ENCODE measurements around the gene KCNH3. TPM values are rescaled to one million over a fixed set of nuclear protein-coding genes. Genes with fewer than 3 reads are reported as not detected.

KCNH3 gene
- total RNA-seq, 1 experiment from 2014 or later, result 0.26 TPM

DNA sequence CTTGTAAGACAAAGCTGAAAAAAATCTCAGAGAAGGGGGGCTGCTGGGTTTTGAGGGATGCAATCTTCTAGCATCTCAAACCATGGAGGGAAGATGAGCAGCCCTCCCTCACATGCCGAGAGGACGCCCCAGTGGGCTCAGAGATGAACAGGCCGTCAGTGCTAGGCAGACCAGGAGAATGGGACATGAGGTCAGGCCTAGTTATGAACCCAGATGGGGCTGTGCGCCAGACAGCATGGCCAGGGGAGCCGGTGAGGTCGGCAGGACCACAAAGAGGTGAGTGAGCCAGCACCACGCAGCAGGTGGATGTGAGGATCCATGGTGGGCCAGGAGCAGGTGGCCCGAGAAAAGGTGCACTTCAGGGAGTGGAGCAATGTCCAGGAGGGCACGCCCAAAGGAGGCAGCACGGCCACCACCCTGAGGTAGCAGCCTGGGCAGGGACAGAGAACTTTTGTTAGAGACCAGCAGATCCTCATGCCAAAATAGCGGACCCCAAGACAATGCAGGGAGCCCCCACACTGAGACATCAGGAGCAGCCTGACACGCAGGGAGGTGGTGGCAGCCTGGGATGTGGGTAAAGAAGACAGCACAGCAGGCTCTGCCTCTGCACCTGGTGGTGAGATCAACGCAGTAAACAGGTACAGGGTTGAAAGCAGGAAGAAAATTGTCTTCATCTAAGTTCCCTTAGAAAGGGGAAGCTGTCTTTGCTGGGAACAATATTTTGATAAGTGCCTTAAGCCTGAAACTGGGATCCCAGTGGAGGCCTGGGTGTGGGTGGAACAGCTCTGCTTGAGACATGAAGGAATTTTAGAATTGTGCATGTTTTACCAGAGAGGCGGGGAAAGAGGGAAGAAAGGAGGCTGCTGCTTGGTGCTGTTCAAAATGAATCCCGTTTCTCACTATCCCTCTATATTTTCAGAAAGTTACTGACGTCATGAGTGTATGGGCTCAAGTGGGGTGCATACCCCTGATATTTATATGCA, 46.9 kb downstream of the KCNH3 start:
- Histone ChIP-seq H3K56ac (ENCODE audit: insufficient read length, low read depth, low read length) (no peak overlapping the region), H3K9ac (ENCODE audit: extremely low read depth, insufficient read length, low read length) (no peak overlapping the region), H3K23ac (ENCODE audit: insufficient read length, low read depth, low read length) (no peak overlapping the region), H3K4me1 (ENCODE audit: insufficient read depth, low read length) (no peaks in the 10 kb centered on the region), H2BK12ac (ENCODE audit: insufficient read length, low read depth, low read length) (no peak overlapping the region), H4K8ac (replicated peaks; ENCODE audit: insufficient read length, low read depth, low read length) (no peak overlapping the region), H4K91ac (ENCODE audit: insufficient read length, low read depth, low read length) (no peak overlapping the region), H3K14ac (ENCODE audit: insufficient read depth, low read length) (no peak overlapping the region), H2AFZ (ENCODE audit: low read length) (no peak overlapping the region), H2BK15ac (ENCODE audit: low read depth, low read length) (no peak overlapping the region), H3K4ac (ENCODE audit: low read depth, low read length) (no peak overlapping the region), H3K79me1 (ENCODE audit: insufficient read depth, low read depth, low read length, poor library complexity, severe bottlenecking) (no peaks in the 10 kb centered on the region), H3T11ph (ENCODE audit: low read length) (no peak overlapping the region), H3K9me3 (ENCODE audit: control insufficient read depth, low read depth, low read length) (no peaks in the 10 kb centered on the region), H2AK5ac (ENCODE audit: insufficient read length, low read length) (no peak overlapping the region), H4K20me1 (ENCODE audit: control insufficient read depth, insufficient read depth, insufficient read length) (no peaks in the 10 kb centered on the region), H3K4me2 (ENCODE audit: insufficient read depth, insufficient read length, low read length) (no peak overlapping the region), H3K18ac (ENCODE audit: insufficient read length, low read depth, low read length) (no peak overlapping the region), H2BK120ac (ENCODE audit: low read depth, low read length, poor library complexity, severe bottlenecking) (no peak overlapping the region), H4K5ac (ENCODE audit: insufficient read length, low read depth, low read length) (no peak overlapping the region), H3K23me2 (ENCODE audit: insufficient read length, low read depth, low read length, poor library complexity, severe bottlenecking) (no peaks in the 10 kb centered on the region), H3K27ac (ENCODE audit: insufficient read length, low read depth, low read length) (no peak overlapping the region), H3K27me3 (ENCODE audit: insufficient read depth, low read length) (no peaks in the 10 kb centered on the region), H3K79me2 (ENCODE audit: insufficient read depth, low read length) (no peaks in the 10 kb centered on the region), H2BK5ac (ENCODE audit: insufficient read length, low read length) (no peak overlapping the region), H2BK20ac (ENCODE audit: low read depth, low read length, poor library complexity, severe bottlenecking) (no peak overlapping the region)
- H3K4me1 Mint-ChIP-seq, result peaks cover 4 to 5% of the 10 kb centered on the region in 2 experiments; a peak in 3 of 4 replicates
- no peaks in the 10 kb centered on the region for H3K27me3 Mint-ChIP-seq (ENCODE audit: low read depth)
- H3K9me3 Mint-ChIP-seq, result no peaks in the 10 kb centered on the region
- DNase-seq, result no peak
- peaks cover 4 to 15% (median 6%) of the 10 kb centered on the region in 3 experiments; a peak in 4 of 7 replicates for H3K36me3 Mint-ChIP-seq (ENCODE audit: insufficient read depth in 1 of 3, low read depth in 3 of 3)
- TF ChIP-seq, protein P1, sequence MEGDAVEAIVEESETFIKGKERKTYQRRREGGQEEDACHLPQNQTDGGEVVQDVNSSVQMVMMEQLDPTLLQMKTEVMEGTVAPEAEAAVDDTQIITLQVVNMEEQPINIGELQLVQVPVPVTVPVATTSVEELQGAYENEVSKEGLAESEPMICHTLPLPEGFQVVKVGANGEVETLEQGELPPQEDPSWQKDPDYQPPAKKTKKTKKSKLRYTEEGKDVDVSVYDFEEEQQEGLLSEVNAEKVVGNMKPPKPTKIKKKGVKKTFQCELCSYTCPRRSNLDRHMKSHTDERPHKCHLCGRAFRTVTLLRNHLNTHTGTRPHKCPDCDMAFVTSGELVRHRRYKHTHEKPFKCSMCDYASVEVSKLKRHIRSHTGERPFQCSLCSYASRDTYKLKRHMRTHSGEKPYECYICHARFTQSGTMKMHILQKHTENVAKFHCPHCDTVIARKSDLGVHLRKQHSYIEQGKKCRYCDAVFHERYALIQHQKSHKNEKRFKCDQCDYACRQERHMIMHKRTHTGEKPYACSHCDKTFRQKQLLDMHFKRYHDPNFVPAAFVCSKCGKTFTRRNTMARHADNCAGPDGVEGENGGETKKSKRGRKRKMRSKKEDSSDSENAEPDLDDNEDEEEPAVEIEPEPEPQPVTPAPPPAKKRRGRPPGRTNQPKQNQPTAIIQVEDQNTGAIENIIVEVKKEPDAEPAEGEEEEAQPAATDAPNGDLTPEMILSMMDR (conservative IDR thresholded peaks at IDR 0.05), result no peak
- WGBS (ENCODE audit: extremely low coverage, insufficient read length, low lambda C conversion rate), result no CpG with 5 or more reads among the region's 16 CpGs
- no peak overlapping the region for H3K4me3 Mint-ChIP-seq
- H3K27ac Mint-ChIP-seq, result peak overlapping the region in 2 of 3 experiments; percentile 18 to 34; a peak in 4 of 7 replicates

Measured in H9 (cell line).